ENCODE data around the gene CHEK2.

GRCh38 chr22:28703436-28703835, 38.2 kb downstream of the CHEK2 start:
- TF ChIP-seq POLR2AphosphoS5 (IDR thresholded peaks at IDR 0.05): no peak
- no peak for TF ChIP-seq CTCF (IDR thresholded peaks at IDR 0.05)

All from sigmoid colon (tissue), 4 donors.